ENCODE data around the gene SATB1.

- TF ChIP-seq RAD21 (conservative IDR thresholded peaks at IDR 0.05) (no peak), POLR2AphosphoS5 (IDR thresholded peaks at IDR 0.05) (no peak), EZH2 (IDR thresholded peaks at IDR 0.05; ENCODE audit: borderline replicate concordance, insufficient read depth, low read length, poor library complexity, severe bottlenecking) (no peak), CTCF (IDR thresholded peaks at IDR 0.05; ENCODE audit: poor library complexity, severe bottlenecking) (no peak), MXI1 (conservative IDR thresholded peaks at IDR 0.05; ENCODE audit: poor library complexity, severe bottlenecking) (no peak), SMC3 (conservative IDR thresholded peaks at IDR 0.05; ENCODE audit: poor library complexity) (no peak), TAF1 (IDR thresholded peaks at IDR 0.05; ENCODE audit: low read depth) (no peak), REST (IDR thresholded peaks at IDR 0.05; ENCODE audit: borderline replicate concordance) (no peak)
Measured at GRCh38 chr3:18402239-18402799, 22.8 kb downstream of the SATB1 start.
